HS-5 (cell line): Measurements from ENCODE around the gene CYP2W1.

ENCODE experiments used
- DNase-seq: peaks from one replicate; pipeline ENCODE4 v3.0.0-alpha.2; 2012; ENCODE audit warnings: low read depth

CYP2W1 gene

GRCh38 chr7:966291-967069 lies 16.5 kb upstream of the CYP2W1 start:
- no peak for DNase-seq

GRCh38 chr7:967361-968082 lies 15.5 kb upstream of the CYP2W1 start:
- DNase-seq: no peak

- DNase-seq: no peak
Measured at GRCh38 chr7:968205-969105, 14.5 kb upstream of the CYP2W1 start.

GRCh38 chr7:969403-969802 lies 13.6 kb upstream of the CYP2W1 start:
- no peak for DNase-seq

- DNase-seq: no peak
Measured at GRCh38 chr7:970744-971143, 12.2 kb upstream of the CYP2W1 start.

GRCh38 chr7:972110-972509 lies 10.9 kb upstream of the CYP2W1 start:
- no peak for DNase-seq

- DNase-seq: no peak
Measured at GRCh38 chr7:972676-973309, 10.2 kb upstream of the CYP2W1 start.

GRCh38 chr7:973312-973711 lies 9.7 kb upstream of the CYP2W1 start:
- DNase-seq: no peak

GRCh38 chr7:974172-974571 lies 8.8 kb upstream of the CYP2W1 start:
- DNase-seq: no peak

GRCh38 chr7:974820-975681 lies 7.9 kb upstream of the CYP2W1 start, which contains the start of gene COX19:
Gene COX19, minus strand, starts transcription at chr7:975549. Its CDS starts 40 bp downstream, at chr7:975509.
- DNase-seq: peak; percentile 39

- DNase-seq: no peak
Measured at GRCh38 chr7:975702-976473, 7.1 kb upstream of the CYP2W1 start.

GRCh38 chr7:976901-977325 lies 6.1 kb upstream of the CYP2W1 start:
- DNase-seq: no peak

- DNase-seq: no peak
Measured at GRCh38 chr7:977326-978048, 5.5 kb upstream of the CYP2W1 start.

- no peak for DNase-seq
Measured at GRCh38 chr7:978049-978346, 5.0 kb upstream of the CYP2W1 start.

- DNase-seq: no peak
Measured at GRCh38 chr7:978416-979091, 4.4 kb upstream of the CYP2W1 start.

- no peak for DNase-seq
Measured at GRCh38 chr7:979151-979550, 3.8 kb upstream of the CYP2W1 start.

GRCh38 chr7:979886-980571 lies 3.0 kb upstream of the CYP2W1 start:
- no peak for DNase-seq

GRCh38 chr7:981793-982510 lies 1.0 kb upstream of the CYP2W1 start:
- no peak for DNase-seq
